ENCODE results near the gene KCNT1. TPM values are rescaled to one million over a fixed set of nuclear protein-coding genes. Genes with fewer than 3 reads are reported as not detected.

KCNT1 gene
- polyA plus RNA-seq, 2 of the 4 experiments (the other 2 are of a cell fraction): not detected

DNA sequence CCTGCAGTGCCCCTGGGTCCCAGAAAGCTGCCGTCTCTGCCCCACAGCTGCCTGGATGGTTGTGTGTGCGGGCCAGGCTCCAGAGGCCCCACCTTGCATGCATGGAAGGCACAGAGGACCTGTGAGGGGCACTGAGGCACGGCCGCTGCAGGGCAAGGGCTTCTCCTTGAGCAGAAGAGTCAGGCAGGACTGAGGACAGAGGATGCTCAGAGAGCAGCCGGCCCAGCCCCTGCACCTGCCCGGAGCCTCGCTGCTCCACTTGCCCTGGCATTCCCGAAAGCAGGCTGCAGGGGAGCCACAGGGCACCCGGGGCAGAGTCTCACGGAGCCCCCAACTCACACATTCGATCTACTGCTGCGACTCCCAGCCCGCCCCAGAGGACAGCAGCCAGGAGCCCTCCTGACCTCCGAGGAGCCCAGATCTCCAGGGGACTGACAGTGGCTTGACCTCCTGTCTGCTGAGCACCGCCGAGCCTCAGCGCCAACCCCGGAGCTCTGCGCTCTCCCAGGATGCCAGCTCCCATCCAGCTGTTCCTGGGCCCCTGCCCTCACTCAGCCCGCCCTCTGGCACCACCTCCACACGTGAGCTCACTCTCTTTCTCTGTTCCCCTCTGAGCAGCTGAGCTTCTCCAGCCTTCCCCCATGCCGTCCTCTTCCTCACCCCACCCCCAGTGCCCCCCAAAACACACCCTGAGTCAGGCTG, 95.0 kb downstream of the KCNT1 start:
- Histone ChIP-seq H3K4me3 (no peak overlapping the region), H3K4me2 (peak overlapping the region; percentile 54), H3K4me1 (peaks cover 5% of the 10 kb centered on the region; the same call in 2 of the 3 replicates), H3K27ac (no peak overlapping the region), H3K9me3 (no peaks in the 10 kb centered on the region)
- TF ChIP-seq, protein P1, sequence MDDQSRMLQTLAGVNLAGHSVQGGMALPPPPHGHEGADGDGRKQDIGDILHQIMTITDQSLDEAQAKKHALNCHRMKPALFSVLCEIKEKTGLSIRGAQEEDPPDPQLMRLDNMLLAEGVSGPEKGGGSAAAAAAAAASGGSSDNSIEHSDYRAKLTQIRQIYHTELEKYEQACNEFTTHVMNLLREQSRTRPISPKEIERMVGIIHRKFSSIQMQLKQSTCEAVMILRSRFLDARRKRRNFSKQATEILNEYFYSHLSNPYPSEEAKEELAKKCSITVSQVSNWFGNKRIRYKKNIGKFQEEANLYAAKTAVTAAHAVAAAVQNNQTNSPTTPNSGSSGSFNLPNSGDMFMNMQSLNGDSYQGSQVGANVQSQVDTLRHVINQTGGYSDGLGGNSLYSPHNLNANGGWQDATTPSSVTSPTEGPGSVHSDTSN (IDR thresholded peaks at IDR 0.05): no peak
- TF ChIP-seq PHF8 (IDR thresholded peaks at IDR 0.05; ENCODE audit: borderline replicate concordance, low read depth) (no peak), RFX5 (IDR thresholded peaks at IDR 0.05) (no peak), RARB (CRISPR knock-in tag; IDR thresholded peaks at IDR 0.05) (no peak)
- peak; percentile 42 to 53 for ATAC-seq
- WGBS (ENCODE audit: missing lambda C conversion rate): 32% methylated on average over 16 of the region's 22 CpGs
- no peak for FAIRE-seq
- POLR2A ChIA-PET: no interaction called here
- CTCF ChIA-PET: interaction anchor here (0.6 to 2.1 kb wide), 24 partner anchors 8 to 344 kb away, joined by 3 to 11 read pairs (median 3); no protein-coding TSS in a partner anchor
- no peak for DNase-seq (ENCODE audit: low read depth in 1 of 2, low spot score in 1 of 2)

GRCh38 chr9:135797507-135798262, 95.7 kb downstream of the KCNT1 start:
- peak; percentile 67 to 86 for ATAC-seq
- H3K9me3 ChIP-seq: no peaks in the 10 kb centered on the region
- TF ChIP-seq SMC3 (IDR thresholded peaks at IDR 0.05) (0 out of 3 replicates have a peak, but pooled peaks have one; percentile 30), RAD21 (conservative IDR thresholded peaks at IDR 0.05 in 1 of 2, IDR thresholded peaks at IDR 0.05 in 1 of 2) (peak; percentile 45 to 67; a peak in 4 of 5 replicates), EHF (CRISPR knock-in tag; IDR thresholded peaks at IDR 0.05) (no peak), CTCF (IDR thresholded peaks at IDR 0.05) (peak; percentile 65)
- CTCF ChIA-PET: interaction anchor here (0.6 to 2.1 kb wide), 26 partner anchors 9 to 345 kb away, joined by 3 to 11 read pairs (median 3); no protein-coding TSS in a partner anchor
- H3K4me3 ChIP-seq: no peak overlapping the region
- no peak overlapping the region for H3K27ac ChIP-seq
- peaks cover 5% of the 10 kb centered on the region; the same call in 2 of the 3 replicates for H3K4me1 ChIP-seq
- FAIRE-seq: no peak
- H3K4me2 ChIP-seq: peak overlapping the region; percentile 54
- WGBS (ENCODE audit: missing lambda C conversion rate): 29% methylated on average over 22 of the region's 24 CpGs
- DNase-seq (ENCODE audit: low read depth in 1 of 2, low spot score in 1 of 2): peak; percentile 62 to 79
- POLR2A ChIA-PET: no interaction called here

DNA sequence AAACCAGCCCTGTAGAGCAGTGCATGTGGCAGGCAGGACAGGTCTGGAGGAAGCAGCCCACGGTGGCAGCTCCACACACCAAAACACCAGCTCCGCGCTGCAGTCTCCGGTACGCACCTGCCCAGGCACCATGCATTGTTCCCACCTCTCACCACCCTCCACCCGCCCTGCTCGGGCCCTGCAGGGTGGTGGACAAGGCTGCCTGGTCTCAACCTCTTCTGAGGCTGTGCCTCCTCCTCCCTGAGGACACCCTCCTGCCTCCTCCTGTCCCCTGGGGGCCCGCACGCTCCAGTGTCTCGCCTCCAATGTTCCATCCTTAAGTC, 96.2 kb downstream of the KCNT1 start:
- 75% methylated on average over 10 of the region's 10 CpGs for WGBS (ENCODE audit: missing lambda C conversion rate)
- Histone ChIP-seq H3K9me3 (no peaks in the 10 kb centered on the region), H3K4me2 (no peak overlapping the region), H3K4me1 (peaks cover 5% of the 10 kb centered on the region; the same call in 2 of the 3 replicates), H3K4me3 (no peak overlapping the region), H3K27ac (no peak overlapping the region)
- no peak for FAIRE-seq
- TF ChIP-seq NFE2L2 (conservative IDR thresholded peaks at IDR 0.05; ENCODE audit: low read length) (no peak), FOSL2 (IDR thresholded peaks at IDR 0.05) (no peak), FOSL2 (CRISPR knock-in tag; IDR thresholded peaks at IDR 0.05) (no peak), POLR2A (IDR thresholded peaks at IDR 0.05; ENCODE audit: low read length) (no peak), SMC3 (IDR thresholded peaks at IDR 0.05) (no peak), NR3C1 (IDR thresholded peaks at IDR 0.05) (no peak), HMGXB4 (CRISPR knock-in tag; IDR thresholded peaks at IDR 0.05; ENCODE audit: borderline replicate concordance) (no peak), EHMT2 (IDR thresholded peaks at IDR 0.05; ENCODE audit: low read depth) (no peak), MAFK (IDR thresholded peaks at IDR 0.05; ENCODE audit: partially characterized antibody) (no peak)
- POLR2A ChIA-PET: no interaction called here
- no peak for DNase-seq (ENCODE audit: low read depth in 1 of 2, low spot score in 1 of 2)
- CTCF ChIA-PET: interaction anchor here (0.6 to 2.1 kb wide), 12 partner anchors 9 to 328 kb away, joined by 3 to 11 read pairs (median 4); no protein-coding TSS in a partner anchor
- no peak; a peak in 1 of 6 replicates for ATAC-seq
